ENCODE data around the gene TBCD. TPM values are rescaled to one million over a fixed set of nuclear protein-coding genes. Genes with fewer than 3 reads are reported as not detected.

TBCD gene
- total and polyA plus RNA-seq, 9 of the 15 experiments (the other 6 are each of a cell fraction or from before 2014, with no cell fraction given), result 8.9 to 98.5 (median 28.0) TPM

DNA sequence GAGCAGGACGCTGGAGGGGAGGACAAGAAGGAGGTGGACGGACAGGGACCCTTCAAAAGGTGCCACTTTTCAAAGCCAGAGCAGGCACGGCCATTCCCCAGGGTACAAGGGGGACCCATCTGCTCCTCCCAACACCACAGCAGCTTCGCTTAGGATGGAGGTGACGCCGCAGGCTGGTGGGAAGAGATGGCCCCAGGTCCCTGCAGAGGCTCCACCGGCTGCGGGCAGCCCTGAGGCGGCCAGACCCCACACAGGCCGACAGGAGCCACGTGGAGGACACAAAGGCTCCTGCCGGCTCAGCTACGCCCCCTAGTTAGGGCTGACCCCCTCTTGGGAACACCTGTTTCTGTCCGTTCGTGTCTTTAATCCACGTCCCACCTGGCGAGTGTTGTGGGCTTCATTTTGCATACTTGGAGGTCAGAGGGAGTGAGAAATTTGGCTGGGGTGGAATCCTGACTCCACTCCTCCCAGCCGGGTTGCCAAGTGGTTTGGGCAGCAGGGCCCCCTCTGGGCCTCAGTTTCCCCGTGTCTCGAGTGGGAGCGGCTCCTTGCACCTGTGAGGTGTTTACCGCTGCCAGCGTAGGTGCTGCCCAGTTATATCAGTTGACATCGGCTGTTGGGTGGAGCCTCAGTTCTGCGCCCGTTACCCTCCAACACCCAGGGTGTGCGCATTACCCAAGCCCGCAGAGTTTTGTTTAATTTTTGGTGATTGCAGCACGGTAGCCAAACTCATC is 41.2 kb upstream of the TBCD start:
- ChIA-PET CTCF (ENCODE audit: low intra/inter-chr PET ratio) (no interaction called here), POLR2A (interaction anchor here (0.9 to 1.1 kb wide), 3 partner anchors 8 to 23 kb away, joined by 3 to 4 read pairs (median 3); no protein-coding TSS in a partner anchor)
- FAIRE-seq, result no peak
- DNase-seq (ENCODE audit: extremely low read depth in 1 of 4, low spot score in 3 of 4), result peak in 1 of 4 experiments; percentile 27
- Histone ChIP-seq H2AFZ (ENCODE audit: low read depth, low read length) (peak overlapping the region; percentile 66), H3K4me2 (ENCODE audit: insufficient read depth, low read length) (no peak overlapping the region), H3K9me3 (replicated peaks; ENCODE audit: control insufficient read depth, insufficient read depth, low read depth, low read length) (no peaks in the 10 kb centered on the region), H3K9me1 (ENCODE audit: control insufficient read depth, insufficient read depth, low read length) (no peaks in the 10 kb centered on the region), H3K4me1 (replicated peaks in 1 of 2; ENCODE audit: control insufficient read depth in 2 of 2, insufficient read depth in 2 of 2, low read length in 2 of 2) (peaks cover 0 to 34% of the 10 kb centered on the region in 2 experiments; a peak in 2 of 5 replicates), H3K27me3 (ENCODE audit: control insufficient read depth in 2 of 2, insufficient read depth in 2 of 2, low read length in 2 of 2) (no peaks in the 10 kb centered on the region; a peak in 1 of 5 replicates), H3K79me2 (ENCODE audit: control insufficient read depth, insufficient read depth, low read length) (no peaks in the 10 kb centered on the region), H3K9ac (ENCODE audit: insufficient read depth in 1 of 2, low read depth in 2 of 2, low read length in 2 of 2) (peak overlapping the region in 1 of 2 experiments; percentile 65; a peak in 2 of 4 replicates), H3K27ac (ENCODE audit: extremely low read depth, low read depth, low read length) (no peak overlapping the region), H4K20me1 (replicated peaks; ENCODE audit: control insufficient read depth, insufficient read depth, low read length) (no peaks in the 10 kb centered on the region), H3K4me3 (no peak overlapping the region), H3K36me3 (ENCODE audit: control insufficient read depth, insufficient read depth, low read length) (no peaks in the 10 kb centered on the region)
- in situ Hi-C loops (cut with MboI) (no loop called here), intact Hi-C loops (cut with micrococcal nuclease) (no loop called here)
- TF ChIP-seq RB1 (IDR thresholded peaks at IDR 0.05; ENCODE audit: low read depth) (no peak), SMARCE1 (IDR thresholded peaks at IDR 0.05) (no peak), HNRNPLL (IDR thresholded peaks at IDR 0.05; ENCODE audit: low read depth, low read length, poor library complexity, severe bottlenecking) (no peak), CBX5 (IDR thresholded peaks at IDR 0.05; ENCODE audit: borderline replicate concordance, low read depth) (no peak), NUFIP1 (IDR thresholded peaks at IDR 0.05; ENCODE audit: partially characterized antibody) (no peak)
- TF ChIP-seq, protein P1, sequence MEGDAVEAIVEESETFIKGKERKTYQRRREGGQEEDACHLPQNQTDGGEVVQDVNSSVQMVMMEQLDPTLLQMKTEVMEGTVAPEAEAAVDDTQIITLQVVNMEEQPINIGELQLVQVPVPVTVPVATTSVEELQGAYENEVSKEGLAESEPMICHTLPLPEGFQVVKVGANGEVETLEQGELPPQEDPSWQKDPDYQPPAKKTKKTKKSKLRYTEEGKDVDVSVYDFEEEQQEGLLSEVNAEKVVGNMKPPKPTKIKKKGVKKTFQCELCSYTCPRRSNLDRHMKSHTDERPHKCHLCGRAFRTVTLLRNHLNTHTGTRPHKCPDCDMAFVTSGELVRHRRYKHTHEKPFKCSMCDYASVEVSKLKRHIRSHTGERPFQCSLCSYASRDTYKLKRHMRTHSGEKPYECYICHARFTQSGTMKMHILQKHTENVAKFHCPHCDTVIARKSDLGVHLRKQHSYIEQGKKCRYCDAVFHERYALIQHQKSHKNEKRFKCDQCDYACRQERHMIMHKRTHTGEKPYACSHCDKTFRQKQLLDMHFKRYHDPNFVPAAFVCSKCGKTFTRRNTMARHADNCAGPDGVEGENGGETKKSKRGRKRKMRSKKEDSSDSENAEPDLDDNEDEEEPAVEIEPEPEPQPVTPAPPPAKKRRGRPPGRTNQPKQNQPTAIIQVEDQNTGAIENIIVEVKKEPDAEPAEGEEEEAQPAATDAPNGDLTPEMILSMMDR (IDR thresholded peaks at IDR 0.05 in 2 of 3, conservative IDR thresholded peaks at IDR 0.05 in 1 of 3; ENCODE audit: insufficient read depth in 2 of 3, low read depth in 1 of 3, low read length in 3 of 3), result peak in 1 of 3 experiments; percentile 34; a peak in 1 of 6 replicates
- TF ChIP-seq, protein P2, sequence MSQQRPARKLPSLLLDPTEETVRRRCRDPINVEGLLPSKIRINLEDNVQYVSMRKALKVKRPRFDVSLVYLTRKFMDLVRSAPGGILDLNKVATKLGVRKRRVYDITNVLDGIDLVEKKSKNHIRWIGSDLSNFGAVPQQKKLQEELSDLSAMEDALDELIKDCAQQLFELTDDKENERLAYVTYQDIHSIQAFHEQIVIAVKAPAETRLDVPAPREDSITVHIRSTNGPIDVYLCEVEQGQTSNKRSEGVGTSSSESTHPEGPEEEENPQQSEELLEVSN (IDR thresholded peaks at IDR 0.05; ENCODE audit: borderline replicate concordance in 1 of 2, extremely low read depth in 1 of 2, insufficient read depth in 1 of 2, insufficient read length in 1 of 2, low read depth in 1 of 2, low read length in 1 of 2, poor library complexity in 1 of 2, severe bottlenecking in 1 of 2), result peak in 1 of 2 experiments; percentile 30
- TF ChIP-seq, protein P3, sequence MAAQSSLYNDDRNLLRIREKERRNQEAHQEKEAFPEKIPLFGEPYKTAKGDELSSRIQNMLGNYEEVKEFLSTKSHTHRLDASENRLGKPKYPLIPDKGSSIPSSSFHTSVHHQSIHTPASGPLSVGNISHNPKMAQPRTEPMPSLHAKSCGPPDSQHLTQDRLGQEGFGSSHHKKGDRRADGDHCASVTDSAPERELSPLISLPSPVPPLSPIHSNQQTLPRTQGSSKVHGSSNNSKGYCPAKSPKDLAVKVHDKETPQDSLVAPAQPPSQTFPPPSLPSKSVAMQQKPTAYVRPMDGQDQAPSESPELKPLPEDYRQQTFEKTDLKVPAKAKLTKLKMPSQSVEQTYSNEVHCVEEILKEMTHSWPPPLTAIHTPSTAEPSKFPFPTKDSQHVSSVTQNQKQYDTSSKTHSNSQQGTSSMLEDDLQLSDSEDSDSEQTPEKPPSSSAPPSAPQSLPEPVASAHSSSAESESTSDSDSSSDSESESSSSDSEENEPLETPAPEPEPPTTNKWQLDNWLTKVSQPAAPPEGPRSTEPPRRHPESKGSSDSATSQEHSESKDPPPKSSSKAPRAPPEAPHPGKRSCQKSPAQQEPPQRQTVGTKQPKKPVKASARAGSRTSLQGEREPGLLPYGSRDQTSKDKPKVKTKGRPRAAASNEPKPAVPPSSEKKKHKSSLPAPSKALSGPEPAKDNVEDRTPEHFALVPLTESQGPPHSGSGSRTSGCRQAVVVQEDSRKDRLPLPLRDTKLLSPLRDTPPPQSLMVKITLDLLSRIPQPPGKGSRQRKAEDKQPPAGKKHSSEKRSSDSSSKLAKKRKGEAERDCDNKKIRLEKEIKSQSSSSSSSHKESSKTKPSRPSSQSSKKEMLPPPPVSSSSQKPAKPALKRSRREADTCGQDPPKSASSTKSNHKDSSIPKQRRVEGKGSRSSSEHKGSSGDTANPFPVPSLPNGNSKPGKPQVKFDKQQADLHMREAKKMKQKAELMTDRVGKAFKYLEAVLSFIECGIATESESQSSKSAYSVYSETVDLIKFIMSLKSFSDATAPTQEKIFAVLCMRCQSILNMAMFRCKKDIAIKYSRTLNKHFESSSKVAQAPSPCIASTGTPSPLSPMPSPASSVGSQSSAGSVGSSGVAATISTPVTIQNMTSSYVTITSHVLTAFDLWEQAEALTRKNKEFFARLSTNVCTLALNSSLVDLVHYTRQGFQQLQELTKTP (IDR thresholded peaks at IDR 0.05; ENCODE audit: low read depth in 1 of 2, partially characterized antibody in 2 of 2), result no peak
- no TSS peak for BruUV-seq (replicated peaks)
- 39% methylated on average over 29 of the region's 29 CpGs for WGBS (ENCODE audit: insufficient coverage, low coverage, missing lambda C conversion rate)
- peak; percentile 44 for ATAC-seq
